Cardiac muscle cell (in vitro differentiated cells and primary cell): Measurements from ENCODE around the gene ARMC7. TPM values are rescaled to one million over a fixed set of nuclear protein-coding genes. Genes with fewer than 3 reads are reported as not detected.

ENCODE experiments used
- DNase-seq, 2 donors: peaks; one replicate each; pipeline versions ENCODE4 v3.0.0 to v3.0.0-alpha.2; 2010 to 2017; ENCODE audit warnings: low read depth in 1 of 2, low spot score in 1 of 2
- H3K27ac ChIP-seq: fragments of 200-600 bp; sonication (generic); 2 replicates; pipeline ENCODE4 v1.5.1; 2016
- H3K27me3 ChIP-seq: fragments of 200-600 bp; sonication (generic); 2 replicates; pipeline ENCODE4 v1.6.0; 2016; ENCODE audit warnings: control low read depth
- H3K36me3 ChIP-seq: fragments of 200-600 bp; sonication (generic); 2 replicates; pipeline ENCODE4 v1.5.1; 2016; ENCODE audit warnings: control low read depth
- H3K4me1 ChIP-seq: fragments of 200-600 bp; sonication (generic); 2 replicates; pipeline ENCODE4 v1.8.1; 2017; ENCODE audit warnings: low read depth, mild to moderate bottlenecking, mixed run types
- H3K4me3 ChIP-seq: fragments of 200-600 bp; sonication (generic); 2 replicates; pipeline ENCODE4 v1.5.1; 2016; ENCODE audit warnings: mild to moderate bottlenecking
- H3K9me3 ChIP-seq: fragments of 200-600 bp; sonication (generic); 2 replicates; pipeline ENCODE4 v1.5.1; 2017; ENCODE audit warnings: low read depth, mild to moderate bottlenecking, control low read depth
- CTCF ChIP-seq: IDR thresholded peaks from 2 replicates; pipeline ENCODE4 v1.5.1; 2012; ENCODE audit warnings: low read depth, mild to moderate bottlenecking, low read length
- polyA plus RNA-seq: library from polyadenylated mRNA; unstranded; fragments of >200 nt; fragmentation: Nextera tagmentation; extraction: Ambion mirVana; gene quantifications from 2 replicates; pipeline ENCODE4 v1.2.1, GENCODE V29; 2016
- total RNA-seq: library from RNA; depleted of rRNA; stranded (reverse); fragments of >200 nt; gene quantifications from 2 replicates; pipeline ENCODE4 v1.2.3, GENCODE V29; 2016

ARMC7 gene
- total and polyA plus RNA-seq, 2 experiments from 2014 or later: 6.5 to 8.8 TPM

GRCh38 chr17:75087182-75087557, 22.6 kb upstream of the ARMC7 start:
- Histone ChIP-seq H3K9me3 (no peaks in the 10 kb centered on the region), H3K4me1 (peaks cover 13% of the 10 kb centered on the region), H3K27me3 (no peaks in the 10 kb centered on the region), H3K4me3 (peak overlapping the region; percentile 31), H3K27ac (peak overlapping the region; percentile 58), H3K36me3 (no peaks in the 10 kb centered on the region)
- no peak for DNase-seq
- no peak for TF ChIP-seq CTCF

GRCh38 chr17:75087558-75088453, 22.0 kb upstream of the ARMC7 start, which contains the start of gene SLC16A5:
Gene SLC16A5, plus strand, starts transcription at chr17:75087954. Its CDS starts 5,683 bp downstream, at chr17:75093637.
- H3K36me3 ChIP-seq: no peaks in the 10 kb centered on the region
- no peaks in the 10 kb centered on the region for H3K9me3 ChIP-seq
- TF ChIP-seq CTCF: no peak
- H3K4me3 ChIP-seq: peak within 1 kb of the TSS; percentile 31
- peaks cover 13% of the 10 kb centered on the region for H3K4me1 ChIP-seq
- H3K27ac ChIP-seq: peak within 1 kb of the TSS; percentile 58
- H3K27me3 ChIP-seq: no peaks in the 10 kb centered on the region
- DNase-seq: peak; percentile 87 to 93

- no peak for TF ChIP-seq CTCF
- H3K27me3 ChIP-seq: no peaks in the 10 kb centered on the region
- peak overlapping the region; percentile 58 for H3K27ac ChIP-seq
- H3K9me3 ChIP-seq: no peaks in the 10 kb centered on the region
- no peaks in the 10 kb centered on the region for H3K36me3 ChIP-seq
- H3K4me1 ChIP-seq: peaks cover 13% of the 10 kb centered on the region
- DNase-seq: no peak
- H3K4me3 ChIP-seq: peak overlapping the region; percentile 31
Observed at GRCh38 chr17:75088465-75089417, 21.0 kb upstream of the ARMC7 start.

- H3K27ac ChIP-seq: peak overlapping the region; percentile 57
- H3K4me3 ChIP-seq: no peak overlapping the region
Observed at GRCh38 chr17:75090871-75091854, 18.6 kb upstream of the ARMC7 start.

More at GRCh38 chr17:75090871-75091854, 18.6 kb upstream of the ARMC7 start:
- TF ChIP-seq CTCF: no peak
- Histone ChIP-seq H3K27me3 (no peaks in the 10 kb centered on the region), H3K36me3 (no peaks in the 10 kb centered on the region), H3K4me1 (peaks cover 13% of the 10 kb centered on the region), H3K9me3 (no peaks in the 10 kb centered on the region)
- DNase-seq: no peak
